Measurements from ENCODE around the gene FIBP.
"Not testable (repeated sequence)": the region's sequence is repeated elsewhere in the genome, so short reads cannot be mapped to it uniquely, and the experiment has no call there.

The FIBP gene

GRCh38 chr11:65915101-65915820 lies 27.0 kb upstream of the FIBP start:
- no peak for DNase-seq (ENCODE audit: low read depth, low spot score)

GRCh38 chr11:65912845-65913244 lies 24.6 kb upstream of the FIBP start:
- no peak for DNase-seq (ENCODE audit: low read depth, low spot score)

DNA sequence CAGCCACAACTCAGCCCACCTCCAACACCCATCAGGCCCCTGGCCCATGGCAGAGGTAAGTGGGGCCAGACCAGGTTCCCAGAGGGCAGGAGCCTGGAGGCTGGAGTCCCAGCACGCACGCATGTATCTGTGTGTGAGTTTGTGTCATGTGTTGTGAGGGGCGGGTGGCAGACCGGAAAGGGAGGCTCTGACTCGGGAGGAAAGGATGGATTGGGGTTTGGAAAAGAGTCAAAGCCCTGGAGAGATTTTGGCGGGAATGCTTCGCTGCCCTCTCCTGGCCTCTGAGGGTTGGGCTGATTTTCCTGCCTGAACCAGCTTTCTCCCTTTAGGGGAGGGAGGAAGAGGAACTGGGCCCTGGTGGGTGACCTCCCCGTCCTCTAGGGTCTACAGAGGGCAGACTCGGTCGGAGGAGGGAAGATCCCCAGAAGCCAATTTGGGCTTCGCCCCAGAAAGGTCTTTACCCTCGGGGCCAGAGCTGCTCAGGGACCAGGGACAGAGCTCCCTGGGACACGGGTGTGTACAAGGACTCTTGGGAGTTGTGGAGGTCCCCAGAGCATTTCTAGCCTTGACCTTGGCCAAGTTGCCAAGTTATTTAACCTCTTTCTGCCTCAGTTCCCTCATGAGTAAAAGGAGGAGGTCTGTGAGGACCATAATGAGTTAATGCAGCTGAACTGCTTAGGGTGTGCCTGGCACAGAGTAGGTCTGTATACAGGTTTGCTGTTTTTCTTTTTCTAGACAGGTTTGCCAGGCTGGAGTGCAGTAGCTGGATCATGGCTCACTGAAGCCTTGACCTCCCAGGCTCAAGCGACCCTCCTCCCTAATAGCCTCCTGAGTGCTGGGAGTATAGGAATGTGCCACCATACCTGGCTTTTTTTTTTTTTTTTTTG lies 23.7 kb upstream of the FIBP start:
- DNase-seq (ENCODE audit: low read depth, low spot score), result no peak

- no peak for DNase-seq (ENCODE audit: low read depth, low spot score)
These were observed 19.6 kb upstream of the FIBP start for GRCh38 chr11:65907878-65908277.

GRCh38 chr11:65906602-65907001 lies 18.3 kb upstream of the FIBP start:
- no peak for DNase-seq (ENCODE audit: low read depth, low spot score)

- DNase-seq (ENCODE audit: low read depth, low spot score), result no peak
These were observed 15.4 kb upstream of the FIBP start for GRCh38 chr11:65903715-65904114.

DNA sequence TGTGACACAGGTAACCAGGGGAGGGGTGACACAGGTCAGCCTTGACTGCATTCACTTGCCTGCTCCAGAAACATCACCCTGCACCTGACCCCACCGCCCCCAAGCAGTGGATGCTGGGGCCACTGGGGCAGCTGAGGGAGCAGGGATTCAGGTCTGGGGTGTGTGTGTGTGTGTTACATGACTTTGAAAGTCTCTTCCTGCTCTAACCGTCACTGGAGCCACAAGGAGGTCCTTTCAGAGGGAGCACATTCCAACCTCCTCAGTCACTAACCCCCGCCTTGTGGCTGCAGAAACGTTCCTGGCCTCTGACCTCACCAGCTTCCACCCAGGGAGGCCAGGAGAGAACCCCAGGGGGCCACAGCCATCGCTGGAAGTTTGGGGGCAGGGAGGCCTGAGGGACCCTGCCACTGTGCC lies 14.8 kb upstream of the FIBP start:
- no peak for DNase-seq (ENCODE audit: low read depth, low spot score)

- no peak for DNase-seq (ENCODE audit: low read depth, low spot score)
These were observed 12.6 kb upstream of the FIBP start for GRCh38 chr11:65900899-65901180.

GRCh38 chr11:65900125-65900898 lies 12.0 kb upstream of the FIBP start, which contains the start of gene FOSL1:
Gene FOSL1, minus strand, starts transcription at chr11:65900388. Its CDS starts 49 bp downstream, at chr11:65900339.
- peak; percentile 70 for DNase-seq (ENCODE audit: low read depth, low spot score)

DNA sequence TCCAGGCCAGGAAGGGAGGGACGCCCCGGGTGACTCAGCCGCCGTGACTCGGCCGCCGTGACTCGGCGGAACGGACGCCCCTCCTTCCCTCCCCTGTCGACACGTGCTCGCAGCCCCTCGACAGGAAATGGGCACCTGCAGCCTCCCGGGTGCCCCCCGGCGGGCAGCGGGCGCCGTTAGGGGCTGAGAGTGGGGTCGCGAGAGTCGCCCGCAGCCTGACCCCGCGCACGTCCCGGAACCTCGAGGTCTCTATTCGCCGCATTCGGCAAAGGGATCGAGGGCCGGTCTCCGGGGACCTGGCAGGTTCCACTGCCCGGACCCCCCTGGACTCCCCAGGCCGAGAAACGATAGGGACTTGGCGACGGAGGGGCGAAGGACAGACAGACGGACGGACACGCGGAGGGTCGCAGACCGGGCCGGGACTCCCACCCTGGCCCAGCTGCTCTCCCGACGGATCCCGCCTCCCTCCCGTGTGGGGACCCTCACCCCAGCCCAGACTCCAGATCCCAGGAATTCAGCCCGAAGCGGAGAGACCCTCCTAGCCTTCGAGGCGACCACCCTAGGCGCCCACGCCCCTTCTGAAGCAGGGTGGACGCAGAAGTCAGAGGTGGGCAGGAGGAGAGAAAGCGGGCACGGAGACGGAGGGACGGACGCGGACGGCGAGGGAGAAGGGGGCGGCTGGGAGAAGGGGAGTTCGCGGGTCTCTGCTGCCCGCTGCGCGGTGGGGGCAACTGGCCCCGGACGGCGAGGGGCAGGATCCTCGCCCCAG lies 11.3 kb upstream of the FIBP start:
- DNase-seq (ENCODE audit: low read depth, low spot score), result no peak

- DNase-seq (ENCODE audit: low read depth, low spot score), result no peak
These were observed 10.5 kb upstream of the FIBP start for GRCh38 chr11:65898656-65899355.

DNA sequence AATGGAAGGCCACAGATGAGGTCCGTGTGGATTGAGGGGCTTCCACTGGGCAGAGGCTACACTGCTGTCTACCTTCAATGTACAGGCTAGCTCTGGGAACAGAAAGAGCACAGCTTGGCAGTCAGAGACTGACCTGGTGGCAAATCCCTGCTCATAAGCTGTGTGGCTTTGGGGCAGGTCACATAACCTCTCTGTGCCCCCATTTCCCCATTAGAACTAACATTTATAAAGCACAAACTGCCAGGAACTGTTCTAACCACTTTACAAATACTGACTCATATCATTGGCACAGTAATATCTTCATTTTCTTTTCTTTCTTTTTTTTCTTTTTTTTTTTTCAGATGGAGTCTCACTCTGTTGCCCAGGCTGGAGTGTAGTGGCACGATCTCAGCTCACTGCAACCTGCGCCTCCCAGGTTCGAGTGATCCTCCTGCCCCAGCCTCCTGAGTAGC lies 8.8 kb upstream of the FIBP start:
- no peak for DNase-seq (ENCODE audit: low read depth, low spot score)

- DNase-seq (ENCODE audit: low read depth, low spot score), result no peak
These were observed 8.0 kb upstream of the FIBP start for GRCh38 chr11:65896034-65896999.

GRCh38 chr11:65895482-65895981 lies 7.3 kb upstream of the FIBP start:
- DNase-seq (ENCODE audit: low read depth, low spot score), result no peak

- DNase-seq (ENCODE audit: low read depth, low spot score), result no peak
These were observed 5.8 kb upstream of the FIBP start for GRCh38 chr11:65894034-65894591.

DNA sequence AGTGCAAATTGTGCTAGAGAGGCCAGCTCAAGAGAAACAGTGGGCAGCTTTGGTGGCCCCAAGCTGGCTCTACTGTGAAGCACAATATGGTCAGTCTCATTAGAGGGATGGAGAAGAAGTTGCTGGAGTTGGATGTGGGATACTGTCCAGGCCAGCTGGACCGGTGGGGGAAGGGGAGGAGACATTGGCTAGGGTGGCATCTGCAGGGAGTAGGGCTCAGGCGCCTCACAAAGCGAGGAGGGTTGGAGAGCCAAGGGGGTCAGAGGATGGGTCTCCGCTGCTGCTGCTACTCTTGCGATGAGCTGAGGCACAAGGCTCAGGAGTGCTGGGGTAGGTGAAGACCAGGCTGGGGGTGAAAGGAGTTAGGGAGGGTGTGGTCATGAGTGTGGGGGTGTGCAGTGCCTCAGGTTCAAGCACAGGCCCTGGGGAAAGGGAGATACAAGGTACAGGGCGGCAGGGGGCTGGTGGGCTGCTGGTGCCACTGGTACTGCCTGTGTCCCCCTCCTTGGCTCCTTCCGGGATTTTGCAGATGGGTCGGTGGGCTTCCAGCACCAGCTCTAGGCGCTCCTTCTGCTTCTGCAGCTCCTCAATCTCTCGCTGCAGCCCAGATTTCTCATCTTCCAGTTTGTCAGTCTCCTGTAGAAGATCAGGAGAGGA lies 4.5 kb upstream of the FIBP start:
- DNase-seq (ENCODE audit: low read depth, low spot score), result no peak

DNA sequence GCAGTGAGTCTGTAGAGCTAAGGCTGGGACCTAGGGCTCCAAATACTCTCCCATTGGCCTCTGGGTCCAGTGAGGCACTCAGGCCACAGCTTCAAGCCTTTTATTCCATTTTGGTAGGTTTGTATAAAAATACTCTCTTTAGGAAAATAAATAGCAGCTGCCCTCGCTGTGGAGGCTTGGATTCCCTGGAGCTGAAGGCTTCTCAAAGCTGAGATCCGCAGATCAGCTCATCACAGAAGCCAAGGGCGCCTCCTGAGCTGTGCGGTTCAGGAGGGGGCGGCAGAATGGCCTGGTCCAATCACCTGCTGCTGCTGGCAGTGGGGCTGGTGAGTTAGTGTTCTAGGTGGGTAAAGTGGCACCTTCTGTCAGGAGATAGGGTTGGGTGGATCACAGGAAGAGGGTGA lies 3.9 kb upstream of the FIBP start:
- not testable (repeated sequence) for DNase-seq (ENCODE audit: low read depth, low spot score)
